Kidney (tissue), 14 donors: ENCODE results near the gene DNM1. TPM values are rescaled to one million over a fixed set of nuclear protein-coding genes. Genes with fewer than 3 reads are reported as not detected.
A peak's percentile ranks its signal among the peaks of the same experiment; 100 is the strongest.

ENCODE experiments used
- DNase-seq, 5 donors: peaks; one replicate each; pipeline ENCODE4 v3.0.0-alpha.2; 2013 to 2020
- FAIRE-seq: peaks from 2 replicates; lab custom pipeline; 2012; peaks lifted over from hg19 to GRCh38; lab: Jason Lieb, UNC
- H3K27ac ChIP-seq, 2 donors: one replicate each; pipeline ENCODE4 v1.7.0; 2013; ENCODE audit warnings: low read depth in 2 of 2, low read length in 2 of 2, inconsistent platforms in 1 of 2
- H3K27me3 ChIP-seq: one replicate; pipeline ENCODE4 v1.7.1; 2013; ENCODE audit warnings: low read length, inconsistent platforms; ENCODE audit not compliant: control insufficient read depth, insufficient read depth
- H3K36me3 ChIP-seq, 3 donors: one replicate each; pipeline versions ENCODE4 v1.7.0 to v1.7.1; 2013; ENCODE audit warnings: low read length in 3 of 3, control low read depth in 1 of 3, inconsistent platforms in 1 of 3; ENCODE audit not compliant: insufficient read depth in 3 of 3, control insufficient read depth in 2 of 3
- H3K4me1 ChIP-seq, 3 donors: one replicate each; pipeline versions ENCODE4 v1.7.0 to v1.7.1; 2013; ENCODE audit warnings: low read length in 3 of 3, inconsistent platforms in 1 of 3, low read depth in 1 of 3; ENCODE audit not compliant: control insufficient read depth in 2 of 3, insufficient read depth in 2 of 3
- H3K4me3 ChIP-seq, 3 donors: one replicate each; pipeline versions ENCODE4 v1.7.0 to v1.8.1; 2013; ENCODE audit warnings: low read length in 3 of 3, control low read depth in 1 of 3, inconsistent platforms in 1 of 3
- H3K9ac ChIP-seq, 3 donors: one replicate each; pipeline versions ENCODE4 v1.7.0 to v1.7.1; 2013; ENCODE audit warnings: low read length in 3 of 3, control low read depth in 1 of 3, inconsistent platforms in 1 of 3
- H3K9me3 ChIP-seq, 3 donors: one replicate each; pipeline versions ENCODE4 v1.7.0 to v1.7.1; 2013; ENCODE audit warnings: low read length in 3 of 3, control low read depth in 1 of 3, inconsistent platforms in 1 of 3; ENCODE audit not compliant: control insufficient read depth in 2 of 3, insufficient read depth in 1 of 3
- CTCF ChIP-seq: IDR thresholded peaks from 3 replicates; pipeline ENCODE4 v1.5.1; 2012; ENCODE audit warnings: mild to moderate bottlenecking, moderate library complexity, borderline replicate concordance; ENCODE audit not compliant: insufficient read depth; ENCODE audit errors: extremely low read depth
- intact Hi-C: fragments of 100-400 bp; cut with DNase I; formaldehyde crosslinking; loops from one replicate; pipeline ENCODE4 v1.11.1; 2022
- polyA plus RNA-seq: library from polyadenylated mRNA; stranded (reverse); fragments of 350-450 nt; fragmentation: Illumina TruSeq; extraction: RNeasy Lipid Tissue Mini Kit (QIAGEN cat#74804); gene quantifications from one replicate; pipeline ENCODE4 v1.2.3, GENCODE V29; 2014; ENCODE audit warnings: low read depth, low replicate concordance; ENCODE audit not compliant: insufficient read depth
- total RNA-seq: library from RNA; stranded (reverse); fragmentation: NEBNext Ultra II Directional; extraction: Animal tissue kit (Norgen Biotek cat#: 25700); gene quantifications from one replicate; pipeline ENCODE4 v1.2.1, GENCODE V29; 2021
- donor health status: control.
- donor health status: control.
- donor health status: control.
- donor health status: control.
- donor health status: control.
- donor health status: DM: yes; HTN: yes; CAD: no.
- donor health status: Normal renal cell carcinoma (clear cell type).

The DNM1 gene
- total and polyA plus RNA-seq, 2 donors from 2014 or later = 7.3 to 22.6 TPM

- Histone ChIP-seq H3K9me3 (no peaks in the 10 kb centered on the region), H3K4me3 (no peak overlapping the region), H3K36me3 (no peaks in the 10 kb centered on the region), H3K27me3 (no peaks in the 10 kb centered on the region), H3K9ac (no peak overlapping the region), H3K27ac (no peak overlapping the region), H3K4me1 (peaks cover 0 to 7% (median 4%) of the 10 kb centered on the region in 3 donors)
- intact Hi-C loops = no loop called here
- DNase-seq = no peak
- TF ChIP-seq CTCF = no peak
- FAIRE-seq = no peak
Measured at GRCh38 chr9:128206916-128207910, 4.0 kb downstream of the DNM1 start.

- FAIRE-seq = no peak
- Histone ChIP-seq H3K27ac (no peak overlapping the region), H3K9ac (no peak overlapping the region), H3K4me3 (no peak overlapping the region), H3K4me1 (peaks cover 0 to 7% (median 7%) of the 10 kb centered on the region in 3 donors), H3K36me3 (no peaks in the 10 kb centered on the region), H3K9me3 (no peaks in the 10 kb centered on the region), H3K27me3 (no peaks in the 10 kb centered on the region)
- intact Hi-C loops = no loop called here
- TF ChIP-seq CTCF = no peak
- no peak for DNase-seq
Measured at GRCh38 chr9:128208386-128208785, 5.2 kb downstream of the DNM1 start.

- FAIRE-seq (no peak), DNase-seq (peak in 4 of 5 donors; percentile 42 to 75 (median 58))
- intact Hi-C loops = no loop called here
- no peaks in the 10 kb centered on the region for H3K27me3 ChIP-seq
- H3K27ac ChIP-seq = no peak overlapping the region
- no peak for TF ChIP-seq CTCF
- peaks cover 0 to 7% (median 3%) of the 10 kb centered on the region in 3 donors for H3K4me1 ChIP-seq
- no peak overlapping the region for H3K4me3 ChIP-seq
- no peaks in the 10 kb centered on the region for H3K9me3 ChIP-seq
- no peaks in the 10 kb centered on the region for H3K36me3 ChIP-seq
- no peak overlapping the region for H3K9ac ChIP-seq
Measured at GRCh38 chr9:128208946-128209669, 5.9 kb downstream of the DNM1 start.
